B cell (primary cell): ENCODE results near the gene ITGA7. TPM values are rescaled to one million over a fixed set of nuclear protein-coding genes. Genes with fewer than 3 reads are reported as not detected.

Experiments used
- ATAC-seq: fragments of 200-7000 bp; cut with Tn5 transposase; one replicate; pipeline ENCODE4 v1.10.0; 2021; ENCODE audit warnings: low read depth, mild to moderate bottlenecking, moderate number of reproducible peaks, moderate library complexity
- CTCF ChIA-PET: fragments of 350-600 bp; sonication (Branson Sonifier 250); formaldehyde crosslinking; loops from one replicate; lab custom pipeline; 2021; ENCODE audit warnings: antibody characterized with exemption, inconsistent platforms; lab: Charles Lee
- POLR2A ChIA-PET: fragments of 350-600 bp; sonication (Branson Sonifier 250); formaldehyde crosslinking; loops from one replicate; lab custom pipeline; 2021; ENCODE audit warnings: antibody characterized with exemption; lab: Charles Lee
- DNase-seq: peaks from one replicate; pipeline ENCODE4 v3.0.0; 2013
- H2AFZ ChIP-seq: 2 replicates; pipeline ENCODE4 v1.6.1; 2012; ENCODE audit warnings: mild to moderate bottlenecking, low read depth, low read length; ENCODE audit not compliant: insufficient read depth, poor library complexity, severe bottlenecking
- H3K27ac ChIP-seq, 2 donors: 1 replicate in 1 of 2; 2 replicates in 1 of 2; pipeline ENCODE4 v1.5.1; 2012 to 2013; ENCODE audit warnings: low read length in 2 of 2, mild to moderate bottlenecking in 2 of 2, moderate library complexity in 1 of 2
- H3K27me3 ChIP-seq, 4 experiments: fragments of 200-600 bp in 1 of 4; sonication (generic) in 1 of 4; replicated peaks in 1 of 4; 1 replicate in 2 of 4; 2 replicates in 2 of 4; pipeline versions ENCODE4 v1.6.1 to v1.7.0; 2013 to 2016; ENCODE audit warnings: low read length in 3 of 4, mild to moderate bottlenecking in 2 of 4, mixed read lengths in 1 of 4, moderate library complexity in 1 of 4; ENCODE audit not compliant: insufficient read depth in 4 of 4, control insufficient read depth in 3 of 4; ENCODE audit errors: control extremely low read depth in 1 of 4
- H3K36me3 ChIP-seq, 2 experiments: replicated peaks in 1 of 2; 1 replicate in 1 of 2; 2 replicates in 1 of 2; pipeline versions ENCODE4 v1.6.1 to v1.7.1; 2013; ENCODE audit warnings: low read length in 1 of 2; ENCODE audit not compliant: insufficient read depth in 2 of 2, control insufficient read depth in 1 of 2; ENCODE audit errors: control extremely low read depth in 1 of 2, extremely low read depth in 1 of 2
- H3K4me1 ChIP-seq, 2 donors: fragments of 200-600 bp in 1 of 2; sonication (generic) in 1 of 2; 1 replicate in 1 of 2; 2 replicates in 1 of 2; pipeline versions ENCODE4 v1.5.1 to v1.6.1; 2013 to 2017; ENCODE audit warnings: low read length in 2 of 2; ENCODE audit not compliant: control insufficient read depth in 2 of 2, insufficient read depth in 2 of 2
- H3K4me2 ChIP-seq: replicated peaks from 2 replicates; pipeline ENCODE3; 2012; ENCODE audit warnings: mild to moderate bottlenecking, low read depth, low read length; ENCODE audit not compliant: poor library complexity, severe bottlenecking
- H3K4me3 ChIP-seq, 5 experiments: fragments of 200-600 bp in 1 of 5; sonication (generic) in 1 of 5; 1 replicate in 3 of 5; 2 replicates in 2 of 5; pipeline versions ENCODE4 v1.5.1 to v1.7.0; 2011 to 2016; ENCODE audit warnings: low read length in 4 of 5, mild to moderate bottlenecking in 4 of 5, low read depth in 2 of 5, control low read depth in 1 of 5, moderate library complexity in 1 of 5; ENCODE audit not compliant: insufficient read depth in 1 of 5; ENCODE audit errors: control extremely low read depth in 1 of 5, extremely low read depth in 1 of 5
- H3K79me2 ChIP-seq: fragments of 200-600 bp; sonication (generic); one replicate; pipeline ENCODE4 v1.6.0; 2016; ENCODE audit warnings: low read length; ENCODE audit not compliant: control insufficient read depth, insufficient read depth
- H3K9ac ChIP-seq: fragments of 200-600 bp; sonication (generic); 2 replicates; pipeline ENCODE4 v1.6.1; 2017; ENCODE audit warnings: mild to moderate bottlenecking, low read length, moderate library complexity
- H3K9me3 ChIP-seq, 3 donors: one replicate each; pipeline versions ENCODE4 v1.6.1 to v1.7.1; 2013; ENCODE audit warnings: low read length in 2 of 3; ENCODE audit not compliant: control insufficient read depth in 2 of 3, insufficient read depth in 1 of 3; ENCODE audit errors: control extremely low read depth in 1 of 3
- H4K20me1 ChIP-seq: 2 replicates; pipeline ENCODE4 v1.6.0; 2012; ENCODE audit warnings: mild to moderate bottlenecking, low read length; ENCODE audit not compliant: insufficient read depth, control insufficient read depth, poor library complexity, severe bottlenecking
- H3K27ac Mint-ChIP-seq: one replicate; pipeline ENCODE4 v1.8.0; 2021; ENCODE audit warnings: mixed read lengths
- H3K27me3 Mint-ChIP-seq: one replicate; pipeline ENCODE4 v1.8.0; 2021; ENCODE audit warnings: mixed read lengths
- H3K4me1 Mint-ChIP-seq: one replicate; pipeline ENCODE4 v1.8.0; 2021; ENCODE audit warnings: mixed read lengths
- H3K4me3 Mint-ChIP-seq: one replicate; pipeline ENCODE4 v1.8.0; 2021; ENCODE audit warnings: mixed read lengths
- H3K9me3 Mint-ChIP-seq: one replicate; pipeline ENCODE4 v1.8.0; 2022; ENCODE audit warnings: mixed read lengths; ENCODE audit not compliant: insufficient read depth
- CTCF ChIP-seq: fragments of 200-600 bp; IDR thresholded peaks from one replicate; pipeline ENCODE4 v1.8.0; 2022; ENCODE audit warnings: antibody characterized with exemption, mild to moderate bottlenecking
- EZH2 ChIP-seq: IDR thresholded peaks from 2 replicates; pipeline ENCODE4 v1.6.1; 2012; ENCODE audit warnings: borderline replicate concordance, low read depth, mild to moderate bottlenecking, moderate library complexity, low read length; ENCODE audit not compliant: insufficient read depth, poor library complexity, severe bottlenecking
- WGBS: methylation state at CpG from one replicate; pipeline ENCODE4 v1.1.5; 2013; ENCODE audit warnings: missing lambda C conversion rate; ENCODE audit not compliant: insufficient coverage; 5-methylcytosine and 5-hydroxymethylcytosine counted together
- intact Hi-C: fragments of 100-400 bp; cut with micrococcal nuclease; formaldehyde crosslinking; loops from one replicate; pipeline ENCODE4 v1.10.0; 2022
- polyA plus RNA-seq: library from polyadenylated mRNA; depleted of rRNA; stranded (reverse); fragments of >200 nt; gene quantifications from 2 replicates; pipeline ENCODE4 v1.2.3, GENCODE V29; 2012
- total RNA-seq, 2 donors: library from RNA; stranded (reverse); fragments of 120-200 nt in 1 of 2; gene quantifications; 1 replicate in 1 of 2; 2 replicates in 1 of 2; pipeline versions ENCODE4 v1.2.3 to v1.2.4, GENCODE V29; 2013 to 2022

Gene ITGA7
- total and polyA plus RNA-seq, 2 donors (not counting 1 experiment from before 2014, with no cell fraction given): 2.4 to 3.3 TPM

GRCh38 chr12:55703901-55704761, 3.6 kb downstream of the ITGA7 start:
- Histone ChIP-seq H3K9me3 (no peaks in the 10 kb centered on the region), H2AFZ (no peak overlapping the region), H3K27me3 (peaks cover 0 to 18% (median 5%) of the 10 kb centered on the region in 4 experiments), H4K20me1 (no peaks in the 10 kb centered on the region), H3K4me3 (no peak overlapping the region), H3K36me3 (no peaks in the 10 kb centered on the region), H3K79me2 (no peaks in the 10 kb centered on the region), H3K4me1 (peaks cover 19 to 20% of the 10 kb centered on the region in 2 donors), H3K27ac (no peak overlapping the region), H3K9ac (no peak overlapping the region), H3K4me2 (no peak overlapping the region)
- ChIA-PET POLR2A (no interaction called here), CTCF (no interaction called here)
- intact Hi-C loops: no loop called here
- H3K27me3 Mint-ChIP-seq: peaks cover 12% of the 10 kb centered on the region
- DNase-seq (no peak), ATAC-seq (no peak)
- no peak overlapping the region for H3K27ac Mint-ChIP-seq
- H3K4me3 Mint-ChIP-seq: no peak overlapping the region
- TF ChIP-seq EZH2: no peak
- no peak for TF ChIP-seq CTCF
- WGBS: 97% methylated on average over 5 of the region's 6 CpGs
- no peaks in the 10 kb centered on the region for H3K9me3 Mint-ChIP-seq
- peaks cover 25% of the 10 kb centered on the region for H3K4me1 Mint-ChIP-seq

- no peak for DNase-seq
- peaks cover 16% of the 10 kb centered on the region for H3K4me1 Mint-ChIP-seq
- ChIA-PET POLR2A (no interaction called here), CTCF (no interaction called here)
- no peak overlapping the region for H3K4me3 Mint-ChIP-seq
- Histone ChIP-seq H3K9me3 (no peaks in the 10 kb centered on the region), H3K36me3 (no peaks in the 10 kb centered on the region), H3K4me2 (no peak overlapping the region), H3K27me3 (peaks cover 0 to 12% (median 3%) of the 10 kb centered on the region in 4 experiments), H3K9ac (no peak overlapping the region), H3K4me3 (no peak overlapping the region), H3K4me1 (peaks cover 11 to 12% of the 10 kb centered on the region in 2 donors), H4K20me1 (no peaks in the 10 kb centered on the region), H2AFZ (no peak overlapping the region), H3K79me2 (no peaks in the 10 kb centered on the region), H3K27ac (no peak overlapping the region)
- WGBS: 95% methylated on average over 2 of the region's 2 CpGs
- no peaks in the 10 kb centered on the region for H3K9me3 Mint-ChIP-seq
- peaks cover 7% of the 10 kb centered on the region for H3K27me3 Mint-ChIP-seq
- intact Hi-C loops: no loop called here
- no peak overlapping the region for H3K27ac Mint-ChIP-seq
- no peak for TF ChIP-seq EZH2
- ATAC-seq: no peak
Observed at GRCh38 chr12:55703288-55703687, 4.4 kb downstream of the ITGA7 start.
